Transverse colon (tissue), 3 donors: ENCODE measurements around the gene MS4A10.

Experiments
- CTCF ChIP-seq, 5 experiments: fragments of 200-600 bp in 3 of 5; fragments of 450-650 bp in 2 of 5; sonication (generic) in 3 of 5; IDR thresholded peaks; 1 replicate in 2 of 5; 2 replicates in 3 of 5; pipeline ENCODE4 v1.5.1; 2016 to 2017; ENCODE audit warnings: antibody characterized with exemption in 5 of 5, inconsistent platforms in 3 of 5, mild to moderate bottlenecking in 2 of 5, moderate library complexity in 1 of 5
- POLR2A ChIP-seq: fragments of 450-650 bp; IDR thresholded peaks from one replicate; pipeline ENCODE4 v1.6.1; 2016; ENCODE audit warnings: antibody characterized with exemption, mild to moderate bottlenecking, moderate library complexity

- no peak for TF ChIP-seq CTCF (IDR thresholded peaks at IDR 0.05)
- TF ChIP-seq POLR2A: no peak
Observed at GRCh38 chr11:60842668-60843600, 57.8 kb downstream of the MS4A10 start.
